Fibroblast of the aortic adventitia (primary cell): ENCODE results near the gene ZNF76. TPM values are rescaled to one million over a fixed set of nuclear protein-coding genes. Genes with fewer than 3 reads are reported as not detected.

ENCODE experiments used
- DNase-seq: peaks from one replicate; pipeline ENCODE4 v3.0.0-alpha.2; 2010; ENCODE audit warnings: low read depth
- H3K4me3 ChIP-seq: 2 replicates; pipeline ENCODE4 v1.5.1; 2011; ENCODE audit warnings: low read depth, mild to moderate bottlenecking, control low read depth, low read length, moderate library complexity
- total RNA-seq: library from RNA; depleted of rRNA; stranded (reverse); fragments of >200 nt; gene quantifications from 2 replicates; pipeline ENCODE4 v1.2.3, GENCODE V29; 2012; ENCODE audit warnings: low replicate concordance
- TF ChIP-seq, protein P1 (sequence below): IDR thresholded peaks from 2 replicates; pipeline ENCODE4 v1.5.1; 2011; ENCODE audit warnings: mild to moderate bottlenecking, low read length, control low read depth, inconsistent platforms; ENCODE audit not compliant: insufficient read depth

ZNF76 gene
- total RNA-seq, 1 donor = 18.4 TPM

- DNase-seq = peak; percentile 19
- TF ChIP-seq, protein P1, sequence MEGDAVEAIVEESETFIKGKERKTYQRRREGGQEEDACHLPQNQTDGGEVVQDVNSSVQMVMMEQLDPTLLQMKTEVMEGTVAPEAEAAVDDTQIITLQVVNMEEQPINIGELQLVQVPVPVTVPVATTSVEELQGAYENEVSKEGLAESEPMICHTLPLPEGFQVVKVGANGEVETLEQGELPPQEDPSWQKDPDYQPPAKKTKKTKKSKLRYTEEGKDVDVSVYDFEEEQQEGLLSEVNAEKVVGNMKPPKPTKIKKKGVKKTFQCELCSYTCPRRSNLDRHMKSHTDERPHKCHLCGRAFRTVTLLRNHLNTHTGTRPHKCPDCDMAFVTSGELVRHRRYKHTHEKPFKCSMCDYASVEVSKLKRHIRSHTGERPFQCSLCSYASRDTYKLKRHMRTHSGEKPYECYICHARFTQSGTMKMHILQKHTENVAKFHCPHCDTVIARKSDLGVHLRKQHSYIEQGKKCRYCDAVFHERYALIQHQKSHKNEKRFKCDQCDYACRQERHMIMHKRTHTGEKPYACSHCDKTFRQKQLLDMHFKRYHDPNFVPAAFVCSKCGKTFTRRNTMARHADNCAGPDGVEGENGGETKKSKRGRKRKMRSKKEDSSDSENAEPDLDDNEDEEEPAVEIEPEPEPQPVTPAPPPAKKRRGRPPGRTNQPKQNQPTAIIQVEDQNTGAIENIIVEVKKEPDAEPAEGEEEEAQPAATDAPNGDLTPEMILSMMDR = no peak
- H3K4me3 ChIP-seq = no peak overlapping the region
Observed at GRCh38 chr6:35262596-35262995, 3.1 kb downstream of the ZNF76 start.

DNA sequence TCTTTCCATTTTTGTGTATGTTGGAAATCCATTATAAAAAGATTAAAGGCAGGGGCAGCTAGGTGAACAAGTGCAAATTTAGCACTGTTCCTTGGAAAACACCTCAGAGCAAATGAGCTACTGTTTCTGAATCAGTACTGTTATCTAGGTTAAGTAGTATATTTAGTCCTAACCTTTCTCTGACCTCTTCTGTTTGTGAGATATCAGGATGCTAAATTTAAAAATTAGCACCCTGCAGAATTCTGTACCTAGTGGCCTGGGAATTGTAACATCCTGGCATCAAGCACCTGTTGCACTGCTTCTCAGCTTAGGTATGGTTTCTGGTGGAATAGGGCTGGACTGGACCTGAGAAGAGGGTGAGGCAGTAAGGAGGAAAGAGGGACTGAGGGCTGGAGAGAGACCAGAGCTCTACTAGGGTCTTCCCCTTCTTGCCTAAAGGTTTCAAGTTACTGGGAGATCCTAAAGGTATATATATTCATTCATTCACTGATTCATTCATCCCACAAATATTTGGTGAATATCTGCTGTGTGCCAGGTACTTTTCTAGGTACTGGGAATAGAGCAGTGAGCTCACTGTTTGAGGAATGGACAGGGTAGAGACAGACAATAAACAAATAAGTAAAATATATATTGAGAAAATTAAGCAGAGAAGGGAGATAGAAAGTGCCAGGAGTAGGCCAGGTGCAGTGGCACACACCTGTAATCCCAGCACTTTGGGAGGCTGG, 5.2 kb downstream of the ZNF76 start:
- H3K4me3 ChIP-seq = no peak overlapping the region
- DNase-seq = no peak
- TF ChIP-seq, protein P1 = no peak

DNA sequence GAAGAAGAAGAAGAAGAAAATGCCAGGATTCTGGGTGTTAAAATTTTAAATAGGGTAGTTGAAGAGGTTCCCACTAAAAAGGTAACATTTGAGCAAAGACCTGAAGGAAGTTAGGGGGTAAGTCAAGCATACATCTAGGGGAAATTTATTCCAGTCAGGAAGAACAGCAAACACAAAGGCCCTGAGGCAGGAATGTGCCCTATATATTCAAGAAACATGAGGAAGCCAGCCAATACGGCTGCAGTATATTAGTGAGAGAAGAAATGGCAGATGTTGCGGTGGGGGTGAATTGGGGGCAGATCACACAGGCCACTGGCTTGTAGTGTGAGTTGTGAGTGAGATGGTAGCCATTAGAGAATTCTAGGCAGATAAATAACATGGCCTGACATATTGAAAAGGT, 6.0 kb downstream of the ZNF76 start:
- DNase-seq = no peak
- TF ChIP-seq, protein P1 = no peak
- no peak overlapping the region for H3K4me3 ChIP-seq

- DNase-seq = no peak
- TF ChIP-seq, protein P1 = no peak
- no peak overlapping the region for H3K4me3 ChIP-seq
Observed at GRCh38 chr6:35267446-35267845, 7.9 kb downstream of the ZNF76 start.

GRCh38 chr6:35267897-35268296, 8.4 kb downstream of the ZNF76 start:
- DNase-seq = no peak
- no peak overlapping the region for H3K4me3 ChIP-seq
- TF ChIP-seq, protein P1 = no peak

DNA sequence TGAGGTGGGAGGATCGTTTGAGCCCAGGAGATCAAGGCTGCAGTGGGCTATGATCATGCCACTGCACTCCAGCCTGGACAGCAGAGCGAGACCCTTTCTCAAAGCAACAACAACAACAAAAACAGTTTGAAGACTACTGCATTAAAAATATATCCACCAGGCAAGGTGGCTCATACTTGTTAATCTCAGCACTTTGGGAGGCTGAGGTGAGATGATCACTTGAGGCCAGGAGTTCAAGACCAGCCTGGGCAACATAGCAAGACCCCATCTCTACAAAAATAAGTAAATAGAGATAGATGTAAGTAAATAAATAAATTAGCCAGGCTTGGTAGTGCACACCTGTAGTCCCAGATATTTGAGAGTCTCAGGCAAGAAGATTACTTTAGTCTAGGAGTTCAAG, 12.5 kb downstream of the ZNF76 start:
- TF ChIP-seq, protein P1 = no peak
- H3K4me3 ChIP-seq = no peak overlapping the region
- no peak for DNase-seq
